Endothelial cell of umbilical vein (primary cell): ENCODE results near the gene LDAF1. TPM values are rescaled to one million over a fixed set of nuclear protein-coding genes. Genes with fewer than 3 reads are reported as not detected.

ENCODE experiments used
- BruUV-seq: library from RNA; stranded (reverse); fragments of 400-500 nt; replicated peaks from 2 replicates; lab custom pipeline; 2021; lab: Mats Ljungman, UMichigan
- CTCF ChIA-PET: fragments of 300-600, 350-600 bp; sonication (Branson Sonifier 250); formaldehyde crosslinking; loops from one replicate; lab custom pipeline; 2021; ENCODE audit warnings: antibody characterized with exemption, inconsistent platforms; lab: Charles Lee
- POLR2A ChIA-PET: fragments of 300-600, 350-600 bp; sonication (Branson Sonifier 250); formaldehyde crosslinking; loops from one replicate; lab custom pipeline; 2021; ENCODE audit warnings: antibody characterized with exemption, inconsistent platforms; lab: Charles Lee
- DNase-seq: peaks from one replicate; pipeline ENCODE4 v3.0.0-alpha.2; 2011; ENCODE audit warnings: low read depth, low spot score
- FAIRE-seq: peaks from 2 replicates; lab custom pipeline; 2011; peaks lifted over from hg19 to GRCh38; lab: Jason Lieb, UNC
- H2AFZ ChIP-seq: 2 replicates; pipeline ENCODE4 v1.6.0; 2012; ENCODE audit warnings: low read depth, low read length, control low read depth, inconsistent platforms
- H3K27ac ChIP-seq: 2 replicates; pipeline ENCODE4 v1.5.1; 2011; ENCODE audit warnings: low read depth, mild to moderate bottlenecking, control low read depth, low read length, moderate library complexity; ENCODE audit not compliant: insufficient read depth
- H3K27me3 ChIP-seq, 2 experiments: 2 replicates each; pipeline versions ENCODE4 v1.6.0 to v1.6.1; 2011; ENCODE audit warnings: low read length in 2 of 2, mixed read lengths in 1 of 2; ENCODE audit not compliant: control insufficient read depth in 2 of 2, insufficient read depth in 2 of 2
- H3K36me3 ChIP-seq, 2 experiments: 2 replicates in 1 of 2; 3 replicates in 1 of 2; pipeline ENCODE4 v1.5.1; 2011; ENCODE audit warnings: low read length in 2 of 2, mild to moderate bottlenecking in 1 of 2, moderate library complexity in 1 of 2; ENCODE audit not compliant: control insufficient read depth in 2 of 2, insufficient read depth in 2 of 2; ENCODE audit errors: extremely low read depth in 1 of 2
- H3K4me1 ChIP-seq: 3 replicates; pipeline ENCODE4 v1.5.1; 2011; ENCODE audit warnings: mild to moderate bottlenecking, low read length; ENCODE audit not compliant: control insufficient read depth, insufficient read depth; ENCODE audit errors: extremely low read depth
- H3K4me2 ChIP-seq: 2 replicates; pipeline ENCODE4 v1.6.1; 2011; ENCODE audit warnings: low read length, control low read depth, mixed read lengths; ENCODE audit not compliant: insufficient read depth
- H3K4me3 ChIP-seq, 3 experiments: fragments of 200-600 bp in 1 of 3; sonication (generic), shearing (Covaris generic) in 1 of 3; replicated peaks in 1 of 3; 2 replicates each; pipeline ENCODE4 v1.5.1; 2011 to 2016; ENCODE audit warnings: control low read depth in 3 of 3, low read length in 3 of 3, mild to moderate bottlenecking in 2 of 3, inconsistent platforms in 1 of 3, low read depth in 1 of 3, moderate library complexity in 1 of 3; ENCODE audit not compliant: insufficient read depth in 1 of 3
- H3K79me2 ChIP-seq: 2 replicates; pipeline ENCODE4 v1.6.0; 2012; ENCODE audit warnings: low read length, inconsistent platforms; ENCODE audit not compliant: control insufficient read depth, insufficient read depth
- H3K9ac ChIP-seq: replicated peaks from 2 replicates; pipeline ENCODE3; 2011; ENCODE audit warnings: low read length, control low read depth; ENCODE audit not compliant: insufficient read depth; ENCODE audit errors: extremely low read depth
- H3K9me1 ChIP-seq: replicated peaks from 3 replicates; pipeline ENCODE4 v1.6.0; 2011; ENCODE audit warnings: mild to moderate bottlenecking, low read length; ENCODE audit not compliant: control insufficient read depth, insufficient read depth; ENCODE audit errors: extremely low read depth
- H3K9me3 ChIP-seq: replicated peaks from 2 replicates; pipeline ENCODE4 v1.5.1; 2012; ENCODE audit warnings: low read length, inconsistent platforms; ENCODE audit not compliant: control insufficient read depth, insufficient read depth
- H4K20me1 ChIP-seq: replicated peaks from 2 replicates; pipeline ENCODE3; 2011; ENCODE audit warnings: mild to moderate bottlenecking, low read length; ENCODE audit not compliant: control insufficient read depth, insufficient read depth; ENCODE audit errors: extremely low read depth
- CTCF ChIP-seq, 2 donors: IDR thresholded peaks; 1 replicate in 1 of 2; 2 replicates in 1 of 2; pipeline ENCODE4 v1.5.1; 2011; ENCODE audit warnings: low read length in 2 of 2, mild to moderate bottlenecking in 2 of 2, moderate library complexity in 2 of 2, control low read depth in 1 of 2, inconsistent platforms in 1 of 2, low read depth in 1 of 2; ENCODE audit not compliant: insufficient read depth in 1 of 2; ENCODE audit errors: extremely low read depth in 1 of 2
- EZH2 ChIP-seq: IDR thresholded peaks from 2 replicates; pipeline ENCODE4 v1.6.1; 2012; ENCODE audit warnings: borderline replicate concordance, low read depth, mild to moderate bottlenecking, moderate library complexity, low read length, inconsistent platforms; ENCODE audit not compliant: severe bottlenecking
- FOS ChIP-seq: IDR thresholded peaks from 2 replicates; pipeline ENCODE4 v1.6.1; 2011; ENCODE audit warnings: mild to moderate bottlenecking, low read length, moderate library complexity, borderline replicate concordance; ENCODE audit not compliant: insufficient read depth
- GATA2 ChIP-seq: IDR thresholded peaks from 2 replicates; pipeline ENCODE4 v1.7.0; 2011; ENCODE audit warnings: low read depth, mild to moderate bottlenecking, moderate library complexity, mixed read lengths, low read length; ENCODE audit not compliant: insufficient read length, insufficient read depth
- JUN ChIP-seq: IDR thresholded peaks from 2 replicates; pipeline ENCODE4 v1.6.1; 2011; ENCODE audit warnings: borderline replicate concordance, low read depth; ENCODE audit not compliant: insufficient read length, insufficient read depth
- MAX ChIP-seq: IDR thresholded peaks from 2 replicates; pipeline ENCODE4 v1.6.1; 2011; ENCODE audit not compliant: insufficient read depth, insufficient read length
- MYC ChIP-seq: IDR thresholded peaks from one replicate; pipeline ENCODE4 v1.6.1; 2011; ENCODE audit warnings: mild to moderate bottlenecking, low read depth, low read length
- POLR2A ChIP-seq: IDR thresholded peaks from 2 replicates; pipeline ENCODE4 v1.6.1; 2012; ENCODE audit warnings: low read depth, mild to moderate bottlenecking, control low read depth, low read length
- POLR2AphosphoS5 ChIP-seq: IDR thresholded peaks from 2 replicates; pipeline ENCODE4 v1.6.1; 2012; ENCODE audit warnings: low read depth, mild to moderate bottlenecking, control low read depth, low read length, moderate library complexity; ENCODE audit not compliant: insufficient read depth
- dilution Hi-C: fragments of 300-500 bp; cut with MboI; formaldehyde crosslinking; loops from one replicate; pipeline ENCODE4 v1.15.0; 2019; ENCODE audit warnings: low sequenced_read_pairs; ENCODE audit not compliant: extremely low pct_ligation_motif_present
- intact Hi-C: fragments of 100-400 bp; cut with micrococcal nuclease; formaldehyde crosslinking; loops from one replicate; pipeline ENCODE4 v1.10.0; 2022
- polyA plus RNA-seq, 4 experiments: library from polyadenylated mRNA; depleted of rRNA in 3 of 4; stranded (reverse) in 3 of 4; unstranded in 1 of 4; fragments of >200 nt; gene quantifications; 2 replicates each; pipeline versions ENCODE4 v1.2.1 to v1.2.3, GENCODE V29; 2011 to 2012; ENCODE audit warnings: missing spikeins in 1 of 4
- total RNA-seq: library from RNA; stranded (reverse); gene quantifications from 2 replicates; pipeline ENCODE4 v1.2.3, GENCODE V29; 2021

Gene LDAF1
- total and polyA plus RNA-seq, 2 donors (not counting 3 experiments of a cell fraction or from before 2014, with no cell fraction given) = 20.4 to 37.5 TPM

GRCh38 chr16:21217121-21217520 lies 58.6 kb downstream of the LDAF1 start:
- CTCF ChIA-PET = no interaction called here
- no peak overlapping the region for H3K4me3 ChIP-seq
- POLR2A ChIA-PET = no interaction called here
- H3K27ac ChIP-seq = no peak overlapping the region
- no peak for TF ChIP-seq GATA2
- TF ChIP-seq FOS = no peak
- no peak for TF ChIP-seq EZH2
- DNase-seq (no peak), FAIRE-seq (no peak)
- no peaks in the 10 kb centered on the region for H3K9me3 ChIP-seq
- no peaks in the 10 kb centered on the region for H3K9me1 ChIP-seq
- H3K27me3 ChIP-seq = no peaks in the 10 kb centered on the region
- no peak overlapping the region for H3K4me2 ChIP-seq
- H3K79me2 ChIP-seq = no peaks in the 10 kb centered on the region
- H3K4me1 ChIP-seq = no peaks in the 10 kb centered on the region
- no peaks in the 10 kb centered on the region for H4K20me1 ChIP-seq
- H2AFZ ChIP-seq = no peak overlapping the region
- H3K36me3 ChIP-seq = no peaks in the 10 kb centered on the region
- intact Hi-C loops (no loop called here), dilution Hi-C loops (no loop called here)
- no peak overlapping the region for H3K9ac ChIP-seq
- no TSS peak for BruUV-seq

GRCh38 chr16:21218153-21218552 lies 59.7 kb downstream of the LDAF1 start:
- Histone ChIP-seq H3K79me2 (no peaks in the 10 kb centered on the region), H3K9me1 (no peaks in the 10 kb centered on the region), H3K9me3 (no peaks in the 10 kb centered on the region), H3K4me3 (no peak overlapping the region), H2AFZ (no peak overlapping the region), H3K27me3 (peaks cover 0 to 2% of the 10 kb centered on the region in 2 experiments), H3K9ac (no peak overlapping the region), H4K20me1 (no peaks in the 10 kb centered on the region), H3K36me3 (no peaks in the 10 kb centered on the region), H3K4me2 (no peak overlapping the region), H3K27ac (no peak overlapping the region), H3K4me1 (no peaks in the 10 kb centered on the region)
- TF ChIP-seq CTCF (IDR thresholded peaks at IDR 0.05; ENCODE audit: extremely low read depth in 1 of 2, insufficient read depth in 1 of 2, low read depth in 1 of 2, low read length in 2 of 2) = no peak
- no peak for TF ChIP-seq MAX
- TF ChIP-seq EZH2 = no peak
- no peak for TF ChIP-seq POLR2AphosphoS5
- TF ChIP-seq JUN = no peak
- TF ChIP-seq GATA2 = no peak
- no peak for TF ChIP-seq FOS
- TF ChIP-seq MYC = no peak
- no peak for TF ChIP-seq POLR2A
- intact Hi-C loops = no loop called here
- FAIRE-seq = no peak
- dilution Hi-C loops = no loop called here
- CTCF ChIA-PET = interaction anchor here (1.1 kb wide), 1 partner anchor 9 kb away, joined by 3 read pairs; no protein-coding TSS in a partner anchor
- no TSS peak for BruUV-seq
- POLR2A ChIA-PET = no interaction called here
- no peak for DNase-seq
